HepG2 (cell line): ENCODE data around the gene AFTPH. TPM values are rescaled to one million over a fixed set of nuclear protein-coding genes. Genes with fewer than 3 reads are reported as not detected.
A peak's percentile ranks its signal among the peaks of the same experiment; 100 is the strongest.

Source experiments
- ATAC-seq: fragments of 200-7000 bp; cut with Tn5 transposase; 3 replicates; pipeline ENCODE4 v1.9.1; 2020; ENCODE audit warnings: mild to moderate bottlenecking, moderate library complexity
- BruUV-seq: library from RNA; stranded (reverse); fragments of 400-500 nt; replicated peaks from 2 replicates; lab custom pipeline; 2021; lab: Mats Ljungman, UMichigan
- CTCF ChIA-PET: fragments of 300-600 bp; formaldehyde crosslinking; extraction: SDS; loops from one replicate; lab custom pipeline; 2021; ENCODE audit warnings: low total read pairs, inconsistent platforms, low intra/inter-chr PET ratio; lab: Yijun Ruan, JAX
- POLR2A ChIA-PET: fragments of 350-600 bp; sonication (Branson Sonifier 250); formaldehyde crosslinking; loops from one replicate; lab custom pipeline; 2020; ENCODE audit warnings: antibody characterized with exemption, inconsistent platforms; lab: Yijun Ruan, JAX
- DNase-seq: peaks from one replicate; pipeline ENCODE4 v3.0.0-alpha.2; 2015; ENCODE audit warnings: low spot score
- FAIRE-seq: peaks from 3 replicates; lab custom pipeline; 2011; peaks lifted over from hg19 to GRCh38; lab: Jason Lieb, UNC
- H2AFZ ChIP-seq: one replicate; pipeline ENCODE4 v1.6.1; 2011; ENCODE audit warnings: low read length, inconsistent platforms
- H3K27ac ChIP-seq: fragments of 300-600 bp; 3 replicates; pipeline ENCODE4 v1.8.0; 2011; ENCODE audit warnings: mixed run types, mild to moderate bottlenecking, mixed read lengths, low read length, inconsistent platforms; ENCODE audit not compliant: insufficient read depth; ENCODE audit errors: extremely low read length
- H3K27me3 ChIP-seq, 2 experiments: fragments of 200-600 bp in 1 of 2; 2 replicates in 1 of 2; 3 replicates in 1 of 2; pipeline versions ENCODE4 v1.6.0 to v1.8.0; 2011; ENCODE audit warnings: low read length in 2 of 2, mild to moderate bottlenecking in 2 of 2, moderate library complexity in 2 of 2, inconsistent platforms in 1 of 2; ENCODE audit not compliant: insufficient read depth in 2 of 2, control insufficient read depth in 1 of 2
- H3K36me3 ChIP-seq, 2 experiments: fragments of 200-600 bp in 1 of 2; replicated peaks in 1 of 2; 2 replicates in 1 of 2; 3 replicates in 1 of 2; pipeline versions ENCODE4 v1.5.1 to v1.8.0; 2011; ENCODE audit warnings: low read length in 2 of 2, inconsistent platforms in 1 of 2; ENCODE audit not compliant: insufficient read depth in 2 of 2, control insufficient read depth in 1 of 2
- H3K4me1 ChIP-seq: 2 replicates; pipeline ENCODE4 v1.5.1; 2012; ENCODE audit warnings: low read length, inconsistent platforms; ENCODE audit not compliant: insufficient read depth
- H3K4me2 ChIP-seq: 2 replicates; pipeline ENCODE4 v1.6.0; 2011; ENCODE audit warnings: low read depth, low read length, inconsistent platforms
- H3K4me3 ChIP-seq, 3 experiments: fragments of 200-600 bp in 1 of 3; sonication (generic), shearing (Covaris generic) in 1 of 3; replicated peaks in 1 of 3; 2 replicates each; pipeline ENCODE4 v1.5.1; 2011 to 2016; ENCODE audit warnings: low read length in 3 of 3, inconsistent platforms in 2 of 3, low read depth in 2 of 3, mild to moderate bottlenecking in 2 of 3, control low read depth in 1 of 3, mixed read lengths in 1 of 3; ENCODE audit not compliant: insufficient read depth in 1 of 3
- H3K79me2 ChIP-seq: one replicate; pipeline ENCODE4 v1.6.1; 2011; ENCODE audit warnings: low read length, inconsistent platforms; ENCODE audit not compliant: insufficient read depth
- H3K9ac ChIP-seq: 2 replicates; pipeline ENCODE4 v1.6.0; 2011; ENCODE audit warnings: mild to moderate bottlenecking, low read depth, low read length, inconsistent platforms; ENCODE audit not compliant: insufficient read depth
- H3K9me3 ChIP-seq: 2 replicates; pipeline ENCODE4 v1.5.1; 2012; ENCODE audit warnings: mild to moderate bottlenecking, low read length
- H4K20me1 ChIP-seq: 2 replicates; pipeline ENCODE4 v1.6.0; 2011; ENCODE audit warnings: inconsistent platforms, mild to moderate bottlenecking, low read length, moderate library complexity; ENCODE audit not compliant: insufficient read depth
- CHD2 ChIP-seq: IDR thresholded peaks from 2 replicates; pipeline ENCODE4 v1.6.1; 2011; ENCODE audit warnings: low read depth, low read length, improper control_type of control experiment
- ETV5 ChIP-seq: IDR thresholded peaks from 2 replicates; pipeline ENCODE4 v1.6.1; 2018; ENCODE audit warnings: missing biosample characterization, missing genetic modification reagents, inconsistent platforms, borderline replicate concordance
- HNF4A ChIP-seq: sonication (generic); formaldehyde crosslinking; IDR thresholded peaks from 2 replicates; pipeline ENCODE4 v1.4.0; 2020; ENCODE audit warnings: missing genetic modification reagents
- HOXA3 ChIP-seq: sonication (generic); formaldehyde crosslinking; IDR thresholded peaks from 2 replicates; pipeline ENCODE4 v1.5.0; 2020; ENCODE audit warnings: missing genetic modification reagents
- MYC ChIP-seq: sonication (generic); formaldehyde crosslinking; IDR thresholded peaks from 2 replicates; pipeline ENCODE4 v1.9.0; 2021; ENCODE audit warnings: missing genetic modification reagents, borderline replicate concordance
- PLRG1 ChIP-seq: fragments of 450-650 bp; conservative IDR thresholded peaks from 2 replicates; pipeline ENCODE4 v1.6.1; 2016
- SOX6 ChIP-seq, 2 experiments: fragments of 450-650 bp in 1 of 2; sonication (generic) in 1 of 2; formaldehyde crosslinking in 1 of 2; IDR thresholded peaks; 2 replicates each; pipeline versions ENCODE4 v1.4.0 to v1.6.1; 2017 to 2020; ENCODE audit warnings: antibody characterized with exemption in 1 of 2, mild to moderate bottlenecking in 1 of 2, missing genetic modification reagents in 1 of 2
- STAG1 ChIP-seq: sonication (generic); formaldehyde crosslinking; IDR thresholded peaks from 2 replicates; pipeline ENCODE4 v1.4.0; 2020; ENCODE audit warnings: missing genetic modification reagents
- THAP9 ChIP-seq: sonication (generic); formaldehyde crosslinking; IDR thresholded peaks from 2 replicates; pipeline ENCODE4; 2020; ENCODE audit warnings: missing genetic modification reagents, mild to moderate bottlenecking, borderline replicate concordance
- TRIM24 ChIP-seq: sonication (generic); formaldehyde crosslinking; IDR thresholded peaks from 2 replicates; pipeline ENCODE4 v1.8.0; 2022; ENCODE audit warnings: mild to moderate bottlenecking, missing genetic modification reagents
- ZMYM4 ChIP-seq: sonication (generic); formaldehyde crosslinking; IDR thresholded peaks from 2 replicates; pipeline ENCODE4 v1.8.1; 2023; ENCODE audit warnings: mild to moderate bottlenecking, missing genetic modification reagents
- ZNF550 ChIP-seq: sonication (generic); formaldehyde crosslinking; IDR thresholded peaks from 2 replicates; pipeline ENCODE4 v1.4.0; 2020; ENCODE audit warnings: mild to moderate bottlenecking, missing genetic modification reagents, borderline replicate concordance
- ZNF710 ChIP-seq: sonication (generic); formaldehyde crosslinking; IDR thresholded peaks from 2 replicates; pipeline ENCODE4 v1.5.0; 2020; ENCODE audit warnings: mild to moderate bottlenecking, missing genetic modification reagents, borderline replicate concordance
- ZNF816 ChIP-seq: sonication (generic); formaldehyde crosslinking; IDR thresholded peaks from 2 replicates; pipeline ENCODE4 v1.8.0; 2022; ENCODE audit warnings: missing genetic modification reagents, mild to moderate bottlenecking, borderline replicate concordance
- ZNF850 ChIP-seq: sonication (generic); formaldehyde crosslinking; conservative IDR thresholded peaks from 2 replicates; pipeline ENCODE4 v1.9.0; 2021; ENCODE audit warnings: mild to moderate bottlenecking, missing genetic modification reagents
- WGBS: methylation state at CpG from one replicate; pipeline ENCODE4 v1.1.6; 2017; ENCODE audit warnings: low lambda C conversion rate; 5-methylcytosine and 5-hydroxymethylcytosine counted together
- in situ Hi-C: cut with HindIII; loops from 2 replicates; pipeline ENCODE4 v1.10.0; 2017; ENCODE audit warnings: low pct_unique_long_range_greater_than_20kb; ENCODE audit not compliant: extremely low pct_ligation_motif_present
- intact Hi-C: fragments of 100-400 bp; cut with micrococcal nuclease; formaldehyde crosslinking; loops from one replicate; pipeline ENCODE4 v1.10.0; 2022; ENCODE audit not compliant: unreplicated experiment
- polyA plus RNA-seq, 8 experiments: library from polyadenylated mRNA; depleted of rRNA in 3 of 8; stranded (reverse) in 7 of 8; unstranded in 1 of 8; fragments of >200 nt; fragmentation: Illumina TruSeq in 4 of 8; extraction: Trizol in 4 of 8; gene quantifications; 2 replicates each; pipeline versions ENCODE4 v1.2.1 to v1.2.3, GENCODE V29; 2011 to 2016; ENCODE audit warnings: low read depth in 4 of 8, missing spikeins in 1 of 8, mixed read lengths in 1 of 8; ENCODE audit not compliant: insufficient read depth in 1 of 8
- total RNA-seq, 5 experiments: library from RNA; depleted of rRNA; stranded (reverse); fragments of >200 nt; fragmentation: Illumina TruSeq; extraction: Trizol; gene quantifications; 2 replicates each; pipeline ENCODE4 v1.2.3, GENCODE V29; 2016; ENCODE audit warnings: low read depth in 1 of 5
- TF ChIP-seq, protein P1 (sequence below): sonication (generic); formaldehyde crosslinking; IDR thresholded peaks from 2 replicates; pipeline ENCODE4 v1.4.0; 2020; ENCODE audit warnings: mild to moderate bottlenecking, missing genetic modification reagents
- TF ChIP-seq, protein P2 (sequence below): IDR thresholded peaks from 2 replicates; pipeline ENCODE4 v1.6.1; 2016; ENCODE audit warnings: mild to moderate bottlenecking, missing biosample characterization, missing genetic modification reagents
- TF ChIP-seq, protein P3 (sequence below): sonication (generic); formaldehyde crosslinking; IDR thresholded peaks from 2 replicates; pipeline ENCODE4 v1.4.0; 2020; ENCODE audit warnings: missing genetic modification reagents

The AFTPH gene
- total and polyA plus RNA-seq, 2 of the 13 experiments (the other 11 are each of a cell fraction or from before 2014, with no cell fraction given): 27.5 to 36.8 TPM

- CTCF ChIA-PET: no interaction called here
- peaks cover 8 to 31% of the 10 kb centered on the region in 2 experiments for H3K36me3 ChIP-seq
- peaks cover 99% of the 10 kb centered on the region for H3K79me2 ChIP-seq
- DNase-seq (no peak), ATAC-seq (no peak), FAIRE-seq (no peak)
- no peaks in the 10 kb centered on the region for H3K27me3 ChIP-seq
- POLR2A ChIA-PET: interaction anchor here (0.6 kb wide), 1 partner anchor 586 kb away, joined by 3 read pairs; the partner anchor contains the start of gene ACTR2
- BruUV-seq: no TSS peak
- peaks cover 72% of the 10 kb centered on the region for H3K4me1 ChIP-seq
- intact Hi-C loops (no loop called here), in situ Hi-C loops (no loop called here)
- H3K9ac ChIP-seq: no peak overlapping the region
- no peak overlapping the region for H3K27ac ChIP-seq
- no peaks in the 10 kb centered on the region for H3K9me3 ChIP-seq
- H3K4me2 ChIP-seq: no peak overlapping the region; the same call in 1 of the 2 replicates
- 85% methylated on average over 10 of the region's 10 CpGs for WGBS
- peaks cover 100% of the 10 kb centered on the region for H4K20me1 ChIP-seq
- H3K4me3 ChIP-seq: no peak overlapping the region
- H2AFZ ChIP-seq: no peak overlapping the region
- TF ChIP-seq STAG1 (no peak), ZNF550 (CRISPR knock-in tag) (no peak), SOX6 (IDR thresholded peaks at IDR 0.05) (no peak), SOX6 (CRISPR knock-in tag; IDR thresholded peaks at IDR 0.05) (0 out of 2 replicates have a peak, but pooled peaks have one; percentile 26), ETV5 (CRISPR knock-in tag) (no peak), ZMYM4 (CRISPR knock-in tag) (0 out of 2 replicates have a peak, but pooled peaks have one; percentile 40), TRIM24 (CRISPR knock-in tag) (no peak), CHD2 (no peak), THAP9 (CRISPR knock-in tag) (no peak), ZNF850 (CRISPR knock-in tag) (no peak), PLRG1 (no peak), MYC (CRISPR knock-in tag) (no peak), HOXA3 (CRISPR knock-in tag) (0 out of 2 replicates have a peak, but pooled peaks have one; percentile 15), ZNF816 (CRISPR knock-in tag) (no peak), ZNF710 (CRISPR knock-in tag) (no peak), HNF4A (CRISPR knock-in tag) (peak; percentile 39)
- TF ChIP-seq, protein P1, sequence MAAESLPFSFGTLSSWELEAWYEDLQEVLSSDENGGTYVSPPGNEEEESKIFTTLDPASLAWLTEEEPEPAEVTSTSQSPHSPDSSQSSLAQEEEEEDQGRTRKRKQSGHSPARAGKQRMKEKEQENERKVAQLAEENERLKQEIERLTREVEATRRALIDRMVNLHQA (CRISPR knock-in tag): no peak
- TF ChIP-seq, protein P2, sequence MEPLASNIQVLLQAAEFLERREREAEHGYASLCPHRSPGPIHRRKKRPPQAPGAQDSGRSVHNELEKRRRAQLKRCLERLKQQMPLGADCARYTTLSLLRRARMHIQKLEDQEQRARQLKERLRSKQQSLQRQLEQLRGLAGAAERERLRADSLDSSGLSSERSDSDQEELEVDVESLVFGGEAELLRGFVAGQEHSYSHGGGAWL: no peak
- TF ChIP-seq, protein P3, sequence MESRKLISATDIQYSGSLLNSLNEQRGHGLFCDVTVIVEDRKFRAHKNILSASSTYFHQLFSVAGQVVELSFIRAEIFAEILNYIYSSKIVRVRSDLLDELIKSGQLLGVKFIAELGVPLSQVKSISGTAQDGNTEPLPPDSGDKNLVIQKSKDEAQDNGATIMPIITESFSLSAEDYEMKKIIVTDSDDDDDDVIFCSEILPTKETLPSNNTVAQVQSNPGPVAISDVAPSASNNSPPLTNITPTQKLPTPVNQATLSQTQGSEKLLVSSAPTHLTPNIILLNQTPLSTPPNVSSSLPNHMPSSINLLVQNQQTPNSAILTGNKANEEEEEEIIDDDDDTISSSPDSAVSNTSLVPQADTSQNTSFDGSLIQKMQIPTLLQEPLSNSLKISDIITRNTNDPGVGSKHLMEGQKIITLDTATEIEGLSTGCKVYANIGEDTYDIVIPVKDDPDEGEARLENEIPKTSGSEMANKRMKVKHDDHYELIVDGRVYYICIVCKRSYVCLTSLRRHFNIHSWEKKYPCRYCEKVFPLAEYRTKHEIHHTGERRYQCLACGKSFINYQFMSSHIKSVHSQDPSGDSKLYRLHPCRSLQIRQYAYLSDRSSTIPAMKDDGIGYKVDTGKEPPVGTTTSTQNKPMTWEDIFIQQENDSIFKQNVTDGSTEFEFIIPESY (CRISPR knock-in tag): peak; percentile 97
Observed at GRCh38 chr2:64641599-64641998, 117.5 kb downstream of the AFTPH start.
